Measurements from ENCODE around the gene LMX1B. TPM values are rescaled to one million over a fixed set of nuclear protein-coding genes. Genes with fewer than 3 reads are reported as not detected.

LMX1B gene
- total RNA-seq, 1 experiment from 2014 or later: 0.55 TPM

- Histone ChIP-seq H3K9ac (ENCODE audit: low read length) (no peak overlapping the region), H4K20me1 (ENCODE audit: low read length) (no peaks in the 10 kb centered on the region), H3K36me3 (ENCODE audit: low read depth, low read length) (no peaks in the 10 kb centered on the region), H2AFZ (ENCODE audit: low read length) (no peak overlapping the region), H3K27me3 (ENCODE audit: low read length) (peaks cover 8% of the 10 kb centered on the region), H3K27ac (ENCODE audit: low read length) (no peak overlapping the region), H3F3A (ENCODE audit: low read length, unreplicated experiment) (no peaks in the 10 kb centered on the region), H3K4me2 (ENCODE audit: low read length) (no peak overlapping the region), H3K79me2 (ENCODE audit: low read length) (no peaks in the 10 kb centered on the region), H3K9me3 (ENCODE audit: low read length) (no peaks in the 10 kb centered on the region), H3K9me2 (replicated peaks; ENCODE audit: low read length) (no peaks in the 10 kb centered on the region), H3K4me3 (ENCODE audit: low read length) (no peak overlapping the region), H3K4me1 (ENCODE audit: insufficient read depth, low read length) (no peaks in the 10 kb centered on the region; the same call in 1 of the 2 replicates)
- BruUV-seq (replicated peaks): no TSS peak
- ChIA-PET CTCF (no interaction called here), POLR2A (ENCODE audit: unreplicated experiment) (no interaction called here)
- no peak for TF ChIP-seq EZH2phosphoT487 (IDR thresholded peaks at IDR 0.05; ENCODE audit: borderline replicate concordance, low read length)
- TF ChIP-seq CTCF (conservative IDR thresholded peaks at IDR 0.05; ENCODE audit: low read depth, low read length): no peak
- TF ChIP-seq EZH2 (IDR thresholded peaks at IDR 0.05; ENCODE audit: low read length, unreplicated experiment): no peak
- DNase-seq (no peak), ATAC-seq (no peak)
- intact Hi-C loops (cut with micrococcal nuclease): no loop called here
Observed at GRCh38 chr9:126678989-126679388, 65.3 kb downstream of the LMX1B start.

- BruUV-seq (replicated peaks): no TSS peak
- no peak overlapping the region for H3K27ac ChIP-seq (ENCODE audit: low read length)
- ChIA-PET CTCF (no interaction called here), POLR2A (ENCODE audit: unreplicated experiment) (interaction anchor here (0.7 kb wide), 1 partner anchor 193 kb away, joined by 4 read pairs; no protein-coding TSS in a partner anchor)
- H3K27me3 ChIP-seq (ENCODE audit: low read length): peaks cover 10% of the 10 kb centered on the region
- H3K9ac ChIP-seq (ENCODE audit: low read length): no peak overlapping the region
- TF ChIP-seq EZH2phosphoT487 (IDR thresholded peaks at IDR 0.05; ENCODE audit: borderline replicate concordance, low read length): no peak
- no peak for TF ChIP-seq CTCF (conservative IDR thresholded peaks at IDR 0.05; ENCODE audit: low read depth, low read length)
- no peak for TF ChIP-seq EZH2 (IDR thresholded peaks at IDR 0.05; ENCODE audit: low read length, unreplicated experiment)
- H3K4me3 ChIP-seq (ENCODE audit: low read length): no peak overlapping the region
- H3K36me3 ChIP-seq (ENCODE audit: low read depth, low read length): no peaks in the 10 kb centered on the region
- H3K79me2 ChIP-seq (ENCODE audit: low read length): no peaks in the 10 kb centered on the region
- H2AFZ ChIP-seq (ENCODE audit: low read length): no peak overlapping the region
- no peaks in the 10 kb centered on the region; the same call in 1 of the 2 replicates for H3K4me1 ChIP-seq (ENCODE audit: insufficient read depth, low read length)
- H3K9me2 ChIP-seq (replicated peaks; ENCODE audit: low read length): no peaks in the 10 kb centered on the region
- no peaks in the 10 kb centered on the region for H3F3A ChIP-seq (ENCODE audit: low read length, unreplicated experiment)
- ATAC-seq (no peak), DNase-seq (no peak)
- H3K9me3 ChIP-seq (ENCODE audit: low read length): no peaks in the 10 kb centered on the region
- intact Hi-C loops (cut with micrococcal nuclease): no loop called here
- no peak overlapping the region for H3K4me2 ChIP-seq (ENCODE audit: low read length)
- no peaks in the 10 kb centered on the region for H4K20me1 ChIP-seq (ENCODE audit: low read length)
Observed at GRCh38 chr9:126681336-126681735, 67.6 kb downstream of the LMX1B start.

- no peak for TF ChIP-seq EZH2phosphoT487 (IDR thresholded peaks at IDR 0.05; ENCODE audit: borderline replicate concordance, low read length)
- CTCF ChIA-PET: no interaction called here
- Histone ChIP-seq H3F3A (ENCODE audit: low read length, unreplicated experiment) (no peaks in the 10 kb centered on the region), H3K27me3 (ENCODE audit: low read length) (peaks cover 10% of the 10 kb centered on the region), H3K9me3 (ENCODE audit: low read length) (no peaks in the 10 kb centered on the region), H4K20me1 (ENCODE audit: low read length) (no peaks in the 10 kb centered on the region), H3K9me2 (replicated peaks; ENCODE audit: low read length) (no peaks in the 10 kb centered on the region), H3K9ac (ENCODE audit: low read length) (no peak overlapping the region), H3K4me3 (ENCODE audit: low read length) (no peak overlapping the region), H3K4me2 (ENCODE audit: low read length) (no peak overlapping the region), H2AFZ (ENCODE audit: low read length) (no peak overlapping the region), H3K4me1 (ENCODE audit: insufficient read depth, low read length) (no peaks in the 10 kb centered on the region; the same call in 1 of the 2 replicates), H3K79me2 (ENCODE audit: low read length) (no peaks in the 10 kb centered on the region), H3K27ac (ENCODE audit: low read length) (no peak overlapping the region), H3K36me3 (ENCODE audit: low read depth, low read length) (no peaks in the 10 kb centered on the region)
- intact Hi-C loops (cut with micrococcal nuclease): no loop called here
- POLR2A ChIA-PET (ENCODE audit: unreplicated experiment): no interaction called here
- no peak for ATAC-seq
- DNase-seq: no peak
- no TSS peak for BruUV-seq (replicated peaks)
Observed at GRCh38 chr9:126682113-126682810, 68.5 kb downstream of the LMX1B start.
